NT2/D1 (cell line): ENCODE data around the gene NFYB.

Experiments used
- DNase-seq: peaks from one replicate; pipeline ENCODE4 v3.0.0-alpha.2; 2011; ENCODE audit warnings: low read depth, low spot score
- H3K27me3 ChIP-seq: 2 replicates; pipeline ENCODE4 v1.6.0; 2011; ENCODE audit warnings: mild to moderate bottlenecking; ENCODE audit not compliant: insufficient read length, insufficient read depth
- H3K36me3 ChIP-seq: 2 replicates; pipeline ENCODE4 v1.6.1; 2011; ENCODE audit warnings: mild to moderate bottlenecking, low read length, mixed read lengths; ENCODE audit not compliant: insufficient read depth, insufficient read length
- H3K4me1 ChIP-seq: 2 replicates; pipeline ENCODE4 v1.5.1; 2011; ENCODE audit not compliant: insufficient read depth, insufficient read length
- H3K4me3 ChIP-seq: 2 replicates; pipeline ENCODE4 v1.5.1; 2011; ENCODE audit warnings: low read depth; ENCODE audit not compliant: insufficient read length
- H3K9ac ChIP-seq: 2 replicates; pipeline ENCODE4 v1.6.0; 2011; ENCODE audit warnings: low read depth; ENCODE audit not compliant: insufficient read length
- H3K9me3 ChIP-seq: 2 replicates; pipeline ENCODE4 v1.5.1; 2011; ENCODE audit warnings: mild to moderate bottlenecking, low read length; ENCODE audit not compliant: insufficient read depth
- SUZ12 ChIP-seq: IDR thresholded peaks from 2 replicates; pipeline ENCODE4 v1.6.1; 2011; ENCODE audit not compliant: insufficient read length, insufficient read depth; ENCODE audit errors: extremely low read depth
- YY1 ChIP-seq: IDR thresholded peaks from 2 replicates; pipeline ENCODE4 v1.6.1; 2011; ENCODE audit not compliant: insufficient read length, insufficient read depth
- ZNF274 ChIP-seq: IDR thresholded peaks from 2 replicates; pipeline ENCODE4 v1.6.1; 2011; ENCODE audit warnings: mild to moderate bottlenecking, low read depth, low read length

NFYB gene

DNA sequence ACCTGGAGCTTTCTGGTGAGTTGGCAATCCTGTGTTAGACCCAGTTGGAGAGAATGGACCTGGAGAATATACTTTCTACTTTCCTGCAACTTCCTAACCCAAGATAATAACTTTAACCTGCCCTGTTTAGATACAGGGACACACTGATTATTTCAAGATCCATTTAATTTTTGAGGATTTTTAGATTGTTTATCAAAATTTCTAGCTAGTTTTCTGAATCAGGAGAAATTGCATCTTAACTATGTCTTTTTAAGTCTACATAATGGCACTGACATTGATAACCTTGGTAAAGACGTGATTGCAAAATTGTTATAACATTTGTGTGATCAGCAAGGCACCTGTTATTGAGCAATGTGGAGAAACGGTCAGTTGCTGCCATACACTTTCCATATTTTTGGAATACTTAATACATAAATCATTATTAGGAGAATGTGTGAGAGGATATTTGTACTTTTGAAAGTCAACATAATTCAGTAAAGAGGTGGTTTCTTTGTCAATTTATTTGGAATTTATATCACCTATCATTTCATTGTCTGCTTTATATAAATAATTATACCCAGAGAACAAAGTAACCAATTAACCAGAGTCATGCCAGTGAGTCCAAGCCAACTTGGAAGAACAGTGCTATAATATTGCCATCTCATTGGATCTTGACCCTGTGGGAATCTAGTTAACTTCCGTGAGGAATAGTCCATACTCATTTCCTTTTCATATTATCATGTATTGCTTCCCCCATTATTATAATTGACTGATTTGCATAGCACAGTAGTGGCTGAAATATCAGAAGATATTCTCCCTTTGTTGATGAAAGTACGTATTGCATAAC is 28.4 kb downstream of the NFYB start:
- Histone ChIP-seq H3K9ac (no peak overlapping the region), H3K9me3 (no peaks in the 10 kb centered on the region), H3K27me3 (no peaks in the 10 kb centered on the region), H3K4me3 (no peak overlapping the region), H3K36me3 (peaks cover under 1% of the 10 kb centered on the region), H3K4me1 (no peaks in the 10 kb centered on the region)
- DNase-seq = no peak
- TF ChIP-seq SUZ12 (no peak), YY1 (no peak), ZNF274 (no peak)

DNA sequence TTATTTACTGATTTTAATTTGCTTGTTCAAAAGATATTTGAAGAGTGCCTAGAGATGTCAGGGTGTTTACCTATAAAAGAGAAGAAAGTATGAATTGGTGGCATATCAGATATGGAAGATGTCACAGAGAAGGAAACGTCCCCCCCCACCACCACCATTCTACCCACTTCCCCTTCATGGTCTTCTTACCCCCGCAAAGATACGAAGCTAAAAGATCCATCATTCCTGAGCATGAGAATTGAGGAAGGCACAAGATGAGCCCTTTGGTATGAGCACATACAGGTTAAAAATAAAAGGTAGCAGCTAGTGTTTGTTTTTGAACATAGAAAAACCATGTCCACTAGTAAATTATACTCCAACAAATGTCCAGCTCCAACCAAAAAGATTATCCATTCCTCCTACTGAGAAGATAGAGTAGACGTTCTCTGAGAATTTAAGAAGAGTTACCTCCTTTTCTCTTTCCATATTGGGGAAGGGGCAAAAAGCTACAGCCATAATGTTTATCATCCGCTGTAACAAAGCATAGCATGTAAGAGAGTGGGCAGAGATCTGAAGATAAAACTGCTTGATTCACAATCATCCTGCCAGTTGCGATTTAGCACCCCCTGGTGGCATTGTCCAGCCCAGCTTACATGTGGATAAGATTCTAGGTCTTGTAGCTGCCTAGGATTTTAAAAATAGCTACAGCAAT is 29.1 kb downstream of the NFYB start:
- H3K27me3 ChIP-seq = no peaks in the 10 kb centered on the region
- TF ChIP-seq SUZ12 (no peak), ZNF274 (no peak), YY1 (no peak)
- DNase-seq = peak; percentile 87
- H3K9me3 ChIP-seq = no peaks in the 10 kb centered on the region
- H3K36me3 ChIP-seq = no peaks in the 10 kb centered on the region
- no peaks in the 10 kb centered on the region for H3K4me1 ChIP-seq
- H3K4me3 ChIP-seq = no peak overlapping the region
- no peak overlapping the region for H3K9ac ChIP-seq

DNA sequence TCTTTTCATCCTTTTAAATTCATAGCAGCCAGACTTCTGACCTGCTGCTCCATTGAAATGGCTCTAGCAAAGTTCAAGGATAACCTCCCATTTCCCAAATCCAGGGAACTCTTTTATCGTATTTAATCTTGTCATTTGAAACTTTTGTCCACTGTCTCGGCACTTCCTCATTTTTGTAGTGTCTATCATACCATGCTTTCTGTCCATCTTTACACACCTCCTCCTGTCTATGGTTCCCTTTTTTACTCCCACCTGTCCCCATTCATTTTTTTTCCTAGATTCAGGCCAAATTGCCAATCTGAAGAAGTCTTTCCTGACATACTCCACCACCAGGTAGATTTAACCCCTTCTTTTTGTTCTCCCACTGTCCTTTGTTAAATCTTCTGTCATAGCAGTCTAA is 31.0 kb downstream of the NFYB start:
- Histone ChIP-seq H3K4me3 (no peak overlapping the region), H3K9ac (no peak overlapping the region), H3K36me3 (no peaks in the 10 kb centered on the region), H3K4me1 (no peaks in the 10 kb centered on the region), H3K9me3 (no peaks in the 10 kb centered on the region), H3K27me3 (no peaks in the 10 kb centered on the region)
- DNase-seq = no peak
- TF ChIP-seq ZNF274 (no peak), SUZ12 (no peak), YY1 (no peak)

DNA sequence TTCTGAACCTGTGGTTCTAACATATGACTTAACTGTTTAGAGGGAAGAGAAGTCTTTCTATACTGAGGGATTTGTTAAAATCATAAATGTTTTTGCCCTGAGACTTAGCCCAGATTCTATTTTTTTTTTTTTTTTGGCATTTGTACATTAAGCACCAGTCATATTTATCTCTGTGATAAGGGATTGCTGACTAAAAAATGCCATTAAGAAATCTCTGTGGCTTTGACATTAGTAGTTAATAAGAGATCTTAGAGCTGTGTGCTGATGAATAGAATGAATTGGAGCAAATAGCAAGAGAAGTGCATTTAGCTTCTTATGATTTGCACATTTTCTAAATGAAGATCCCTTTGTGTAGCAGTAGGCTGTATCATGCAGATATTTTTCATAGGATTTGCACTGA is 32.5 kb downstream of the NFYB start:
- no peak for DNase-seq
- TF ChIP-seq YY1 = no peak
- TF ChIP-seq ZNF274 = no peak
- H3K4me3 ChIP-seq = no peak overlapping the region

GRCh38 chr12:104097954-104098353 is 40.1 kb downstream of the NFYB start:
- no peaks in the 10 kb centered on the region for H3K9me3 ChIP-seq
- H3K27me3 ChIP-seq = no peaks in the 10 kb centered on the region
- peaks cover 24% of the 10 kb centered on the region for H3K36me3 ChIP-seq
- no peak overlapping the region for H3K4me3 ChIP-seq
- no peak overlapping the region for H3K9ac ChIP-seq
- TF ChIP-seq YY1 = no peak
- no peak for TF ChIP-seq ZNF274
- TF ChIP-seq SUZ12 = no peak
- H3K4me1 ChIP-seq = no peaks in the 10 kb centered on the region
- DNase-seq = no peak

More for the DNA sequence above, 32.5 kb downstream of the NFYB start:
- no peak overlapping the region for H3K9ac ChIP-seq
- H3K36me3 ChIP-seq = peaks cover 3% of the 10 kb centered on the region
- H3K4me1 ChIP-seq = no peaks in the 10 kb centered on the region
- H3K9me3 ChIP-seq = no peaks in the 10 kb centered on the region
- no peaks in the 10 kb centered on the region for H3K27me3 ChIP-seq

DNA sequence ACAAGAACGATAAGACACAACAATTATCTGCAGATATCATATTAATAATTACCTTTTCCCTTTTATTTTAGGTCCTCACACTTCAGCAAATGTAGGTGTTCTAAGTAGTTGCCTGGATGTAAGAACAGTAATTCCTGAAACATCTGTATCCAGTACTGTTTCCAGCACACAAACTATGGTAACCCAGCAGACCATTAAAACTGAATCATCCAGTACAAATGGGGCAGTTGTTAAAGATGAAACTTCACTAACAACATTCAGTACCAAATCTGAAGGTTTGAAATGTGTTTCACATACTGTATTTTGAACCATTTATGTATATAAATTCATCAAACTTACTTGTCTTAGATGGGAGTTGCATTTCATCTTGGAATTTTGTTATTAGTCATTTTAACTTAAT is 42.7 kb downstream of the NFYB start:
- TF ChIP-seq SUZ12 = no peak
- no peak for TF ChIP-seq YY1
- no peak for TF ChIP-seq ZNF274
- Histone ChIP-seq H3K4me3 (no peak overlapping the region), H3K4me1 (no peaks in the 10 kb centered on the region), H3K36me3 (peaks cover 20% of the 10 kb centered on the region), H3K9ac (no peak overlapping the region), H3K9me3 (no peaks in the 10 kb centered on the region), H3K27me3 (no peaks in the 10 kb centered on the region)
- no peak for DNase-seq

- Histone ChIP-seq H3K36me3 (peaks cover 16% of the 10 kb centered on the region), H3K27me3 (no peaks in the 10 kb centered on the region), H3K9me3 (no peaks in the 10 kb centered on the region), H3K9ac (no peak overlapping the region), H3K4me3 (no peak overlapping the region), H3K4me1 (no peaks in the 10 kb centered on the region)
- DNase-seq = no peak
- TF ChIP-seq ZNF274 (no peak), YY1 (no peak), SUZ12 (no peak)
These were observed 43.7 kb downstream of the NFYB start for GRCh38 chr12:104094284-104094683.
